Psoas muscle (tissue), 8 donors: Measurements from ENCODE around the gene DNPH1. TPM values are rescaled to one million over a fixed set of nuclear protein-coding genes. Genes with fewer than 3 reads are reported as not detected.

Experiments
- ATAC-seq, 4 donors: fragments of 200-7000 bp; cut with Tn5 transposase; one replicate each; pipeline ENCODE4 v1.9.1; 2020; ENCODE audit warnings: moderate library complexity in 3 of 4, mild to moderate bottlenecking in 2 of 4
- DNase-seq, 2 donors: peaks; one replicate each; pipeline ENCODE4 v3.0.0-alpha.2; 2020
- H3K27ac ChIP-seq: fragments of 200-600 bp; one replicate; pipeline ENCODE4 v1.8.0; 2022
- H3K27me3 ChIP-seq, 3 donors: fragments of 200-600 bp in 1 of 3; one replicate each; pipeline versions ENCODE4 v1.6.1 to v1.8.0; 2013 to 2022; ENCODE audit warnings: low read length in 2 of 3, mild to moderate bottlenecking in 2 of 3, moderate library complexity in 1 of 3; ENCODE audit not compliant: insufficient read depth in 3 of 3
- H3K36me3 ChIP-seq, 2 donors: fragments of 200-600 bp in 1 of 2; one replicate each; pipeline versions ENCODE4 v1.6.1 to v1.8.0; 2013 to 2022; ENCODE audit warnings: low read depth in 1 of 2, mild to moderate bottlenecking in 1 of 2, moderate library complexity in 1 of 2; ENCODE audit not compliant: insufficient read depth in 1 of 2
- H3K4me1 ChIP-seq: fragments of 200-600 bp; one replicate; pipeline ENCODE4 v1.8.0; 2022
- H3K4me3 ChIP-seq: fragments of 200-600 bp; one replicate; pipeline ENCODE4 v1.8.0; 2022; ENCODE audit warnings: mild to moderate bottlenecking
- H3K9me3 ChIP-seq: fragments of 200-600 bp; one replicate; pipeline ENCODE4 v1.8.0; 2022
- WGBS, 3 donors: extraction: QIAGEN DNeasy Blood & Tissue Kit; methylation state at CpG; one replicate each; pipeline versions ENCODE4 v1.1.6 to v1.1.7; 2013; 5-methylcytosine and 5-hydroxymethylcytosine counted together
- intact Hi-C, 2 donors: fragments of 100-400 bp; cut with DNase I; formaldehyde crosslinking; loops; one replicate each; pipeline versions ENCODE4 v1.11.0 to v1.14.2; 2022
- polyA plus RNA-seq, 3 donors: library from polyadenylated mRNA; stranded (reverse); fragments of 200-250 nt; gene quantifications; one replicate each; pipeline ENCODE4 v1.2.3, GENCODE V29; 2013
- total RNA-seq, 4 donors: library from RNA; stranded (reverse); fragmentation: NEBNext Ultra II Directional in 2 of 4; extraction: Animal tissue kit (Norgen Biotek cat#: 25700) in 2 of 4; gene quantifications; one replicate each; pipeline versions ENCODE4 v1.2.1 to v1.2.4, GENCODE V29; 2021 to 2023
- TF ChIP-seq, protein P1 (sequence below): fragments of 200-600 bp; IDR thresholded peaks from one replicate; pipeline ENCODE4 v1.8.0; 2022; ENCODE audit warnings: antibody characterized with exemption
- donor health status: healthy with polysubstance abuse.
- donor health status: DM: no; HTN: no; CAD: no; lungs with moderate emphysema.
- donor health status: Bipolar disorder and iron deficiency.
- donor health status: healthy.
- donor health status: DM: yes; HTN: yes; CAD: no.
- donor health status: DM: no; HTN: no; CAD: no.
- donor health status: DM: no; HTN: no; CAD: no.
- donor health status: DM: yes; HTN: yes; CAD: no.

Gene DNPH1
- total and polyA plus RNA-seq, 7 donors: 20.7 to 83.6 (median 52.5) TPM

GRCh38 chr6:43183441-43183840, 45.8 kb downstream of the DNPH1 start:
- TF ChIP-seq, protein P1, sequence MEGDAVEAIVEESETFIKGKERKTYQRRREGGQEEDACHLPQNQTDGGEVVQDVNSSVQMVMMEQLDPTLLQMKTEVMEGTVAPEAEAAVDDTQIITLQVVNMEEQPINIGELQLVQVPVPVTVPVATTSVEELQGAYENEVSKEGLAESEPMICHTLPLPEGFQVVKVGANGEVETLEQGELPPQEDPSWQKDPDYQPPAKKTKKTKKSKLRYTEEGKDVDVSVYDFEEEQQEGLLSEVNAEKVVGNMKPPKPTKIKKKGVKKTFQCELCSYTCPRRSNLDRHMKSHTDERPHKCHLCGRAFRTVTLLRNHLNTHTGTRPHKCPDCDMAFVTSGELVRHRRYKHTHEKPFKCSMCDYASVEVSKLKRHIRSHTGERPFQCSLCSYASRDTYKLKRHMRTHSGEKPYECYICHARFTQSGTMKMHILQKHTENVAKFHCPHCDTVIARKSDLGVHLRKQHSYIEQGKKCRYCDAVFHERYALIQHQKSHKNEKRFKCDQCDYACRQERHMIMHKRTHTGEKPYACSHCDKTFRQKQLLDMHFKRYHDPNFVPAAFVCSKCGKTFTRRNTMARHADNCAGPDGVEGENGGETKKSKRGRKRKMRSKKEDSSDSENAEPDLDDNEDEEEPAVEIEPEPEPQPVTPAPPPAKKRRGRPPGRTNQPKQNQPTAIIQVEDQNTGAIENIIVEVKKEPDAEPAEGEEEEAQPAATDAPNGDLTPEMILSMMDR: no peak
- peak overlapping the region; percentile 83 for H3K27ac ChIP-seq
- H3K9me3 ChIP-seq: no peaks in the 10 kb centered on the region
- DNase-seq (no peak), ATAC-seq (no peak)
- intact Hi-C loops: no loop called here
- H3K4me1 ChIP-seq: peaks cover 16% of the 10 kb centered on the region
- 89 to 94% (median 92%) methylated on average over 4 of the region's 4 CpGs for whole genome bisulfite sequencing, 3 donors
- H3K36me3 ChIP-seq: peaks cover 11 to 63% of the 10 kb centered on the region in 2 donors
- peak overlapping the region; percentile 79 for H3K4me3 ChIP-seq
- no peaks in the 10 kb centered on the region for H3K27me3 ChIP-seq

DNA sequence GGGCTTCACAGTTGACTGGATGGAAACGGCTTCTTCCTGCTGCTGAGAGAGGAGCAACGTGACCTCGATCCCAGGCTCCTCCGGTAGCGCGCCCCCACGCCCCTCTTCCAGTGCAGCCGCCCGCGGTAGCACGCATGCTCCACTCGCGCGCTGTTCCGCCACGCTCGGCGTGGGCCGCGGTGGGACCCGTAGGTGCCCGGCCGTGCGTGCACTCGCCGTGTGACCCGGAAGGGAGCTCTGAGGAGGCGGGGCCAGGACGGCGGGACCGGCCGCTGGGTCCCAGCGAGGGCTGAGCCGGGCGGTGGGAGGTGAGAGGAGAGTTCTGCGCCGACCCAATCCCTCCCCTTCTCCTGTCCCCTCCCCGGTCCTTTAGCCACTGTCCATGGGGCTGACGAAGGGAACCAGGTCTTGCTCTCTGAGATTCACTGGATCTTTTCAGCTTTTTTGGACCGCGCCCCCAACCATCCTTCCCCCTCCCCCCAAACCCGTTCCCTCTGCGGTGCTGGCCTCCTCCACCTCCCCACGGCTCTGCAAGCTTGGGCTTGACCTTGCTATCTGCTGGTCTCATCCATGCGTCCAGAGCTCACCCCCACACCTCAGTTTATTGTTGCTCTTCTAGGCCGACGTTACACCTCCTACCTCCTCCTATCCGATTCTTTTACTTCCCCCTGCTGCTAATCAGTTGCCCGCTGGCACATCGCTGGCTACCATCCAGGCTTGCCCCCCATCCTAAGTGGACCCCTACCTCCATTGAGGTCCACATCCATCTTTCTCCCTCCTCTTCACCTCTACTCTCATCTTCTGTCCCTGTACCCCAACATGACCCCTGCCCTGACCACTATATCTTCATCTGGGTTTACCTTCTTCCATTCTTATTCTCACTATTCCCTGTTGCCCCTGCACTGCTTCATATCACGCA, 47.1 kb downstream of the DNPH1 start, which contains the start of gene CUL9:
CUL9 (plus strand) TSS at position 255 of the 919 bp plus-strand sequence. CDS start 2,115 bp downstream, outside the sequence.
- 1 to 2% (median 1%) methylated on average over 40 to 51 of the region's 51 CpGs for WGBS, 3 donors
- DNase-seq (peak; percentile 91 to 94), ATAC-seq (peak; percentile 98 to 100 (median 98))
- H3K4me1 ChIP-seq: peaks cover 16% of the 10 kb centered on the region
- peaks cover 11 to 63% of the 10 kb centered on the region in 2 donors for H3K36me3 ChIP-seq
- peak within 1 kb of the TSS; percentile 79 for H3K4me3 ChIP-seq
- no peaks in the 10 kb centered on the region for H3K9me3 ChIP-seq
- TF ChIP-seq, protein P1: no peak
- intact Hi-C loops: no loop called here
- H3K27me3 ChIP-seq: no peaks in the 10 kb centered on the region
- H3K27ac ChIP-seq: peak within 1 kb of the TSS; percentile 83

- TF ChIP-seq, protein P1: no peak
- H3K27me3 ChIP-seq: no peaks in the 10 kb centered on the region
- WGBS, 3 donors: 36 to 41% (median 39%) methylated on average over 9 of the region's 9 CpGs
- H3K36me3 ChIP-seq: peaks cover 11 to 63% of the 10 kb centered on the region in 2 donors
- H3K27ac ChIP-seq: peak overlapping the region; percentile 83
- intact Hi-C loops: no loop called here
- ATAC-seq (peak in 1 of 4 donors; percentile 1), DNase-seq (no peak)
- H3K9me3 ChIP-seq: no peaks in the 10 kb centered on the region
- peak overlapping the region; percentile 79 for H3K4me3 ChIP-seq
- H3K4me1 ChIP-seq: peaks cover 16% of the 10 kb centered on the region
Measured at GRCh38 chr6:43181621-43181941, 47.7 kb downstream of the DNPH1 start.

- Histone ChIP-seq H3K9me3 (no peaks in the 10 kb centered on the region), H3K4me3 (no peak overlapping the region), H3K27ac (peak overlapping the region; percentile 83), H3K27me3 (no peaks in the 10 kb centered on the region), H3K4me1 (peaks cover 20% of the 10 kb centered on the region), H3K36me3 (peaks cover 11 to 63% of the 10 kb centered on the region in 2 donors)
- TF ChIP-seq, protein P1: no peak
- no peak for ATAC-seq
- intact Hi-C loops: no loop called here
- DNase-seq: no peak
- 64 to 67% (median 65%) methylated on average over 5 of the region's 5 CpGs for WGBS, 3 donors
Measured at GRCh38 chr6:43180985-43181384, 48.3 kb downstream of the DNPH1 start.
